Activated gamma-delta T cell (primary cell): ENCODE measurements around the gene ZNF610.

Source experiments
- DNase-seq: peaks from one replicate; lab custom pipeline; 2025; lab: John Stamatoyannopoulos, UW

ZNF610 gene

DNA sequence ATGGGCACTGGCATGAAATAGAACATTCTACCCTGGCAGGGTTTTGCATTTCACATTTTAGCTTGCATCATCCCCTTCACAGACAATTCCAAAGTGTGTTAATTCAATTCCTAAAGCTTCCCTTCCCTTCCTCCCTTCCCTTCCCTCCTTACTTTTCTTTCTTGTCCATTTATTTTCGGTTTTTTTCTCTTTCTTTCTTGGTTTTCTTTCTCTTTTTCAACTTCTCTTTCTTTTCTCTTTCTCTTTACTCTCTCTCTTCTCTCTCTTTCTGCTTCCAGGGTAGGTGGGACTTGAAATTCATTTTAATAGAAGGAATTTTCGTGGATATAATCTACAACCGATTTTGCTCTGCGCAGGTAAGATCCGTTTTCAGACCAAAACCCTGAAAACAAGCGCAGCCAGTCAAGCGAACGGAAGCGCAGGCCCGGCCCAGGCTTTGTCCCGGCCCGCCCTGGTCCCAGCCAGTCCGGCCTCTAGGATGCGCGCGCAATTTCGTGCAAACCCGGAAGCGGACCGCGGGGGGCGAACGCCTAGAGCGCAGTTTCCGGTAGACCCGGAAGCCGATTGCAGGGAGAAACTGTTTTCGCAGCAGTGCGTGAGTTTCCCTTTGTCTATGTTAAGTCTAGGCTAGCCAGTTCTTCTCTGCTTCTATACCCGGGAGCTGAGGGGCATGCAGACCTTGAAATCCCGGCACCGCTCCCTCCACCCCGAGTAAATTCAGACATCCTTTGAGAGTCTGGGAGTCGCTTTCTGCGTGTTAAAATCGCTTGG is 61.5 kb downstream of the ZNF610 start, which contains the start of gene ZNF528:
ZNF528 (plus strand) TSS at position 540 of the 771 bp plus-strand sequence. CDS start 4,165 bp downstream, outside the sequence.
- peak; percentile 72 for DNase-seq

GRCh38 chr19:52398081-52398441 is 62.0 kb downstream of the ZNF610 start:
- DNase-seq = no peak

- no peak for DNase-seq
Measured at GRCh38 chr19:52410276-52410675, 74.2 kb downstream of the ZNF610 start.

GRCh38 chr19:52415711-52416110 is 79.7 kb downstream of the ZNF610 start:
- DNase-seq = no peak
